CD4-positive, alpha-beta T cell treated with Interferon gamma for 1 hour (primary cell): ENCODE data around the gene PPP4C.
"Not testable (repeated sequence)": the region's sequence is repeated elsewhere in the genome, so short reads cannot be mapped to it uniquely, and the experiment has no call there.

Source experiments
- DNase-seq: peaks from one replicate; pipeline ENCODE4 v3.0.0-alpha.2; 2020

PPP4C gene

DNA sequence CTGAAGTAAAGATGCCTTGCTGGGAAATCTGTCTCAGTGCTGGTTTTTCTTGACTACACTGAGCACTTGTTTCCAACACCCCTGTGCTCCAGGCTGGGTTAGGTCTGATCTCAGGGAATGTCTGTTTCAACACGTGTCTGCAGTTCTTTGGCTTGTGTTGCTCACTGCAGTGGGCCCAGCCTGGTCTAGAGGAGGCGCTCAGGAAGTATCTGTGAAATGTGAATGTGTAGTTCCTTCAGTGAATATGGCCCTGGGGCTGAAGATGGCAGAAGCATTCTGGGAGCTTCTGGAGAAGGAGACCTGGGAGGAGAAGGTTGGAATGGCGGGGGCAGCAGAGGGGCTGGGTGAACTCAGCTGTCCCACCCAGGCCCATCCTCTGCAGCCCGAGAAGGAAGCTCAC lies 28.3 kb downstream of the PPP4C start:
- no peak for DNase-seq

DNA sequence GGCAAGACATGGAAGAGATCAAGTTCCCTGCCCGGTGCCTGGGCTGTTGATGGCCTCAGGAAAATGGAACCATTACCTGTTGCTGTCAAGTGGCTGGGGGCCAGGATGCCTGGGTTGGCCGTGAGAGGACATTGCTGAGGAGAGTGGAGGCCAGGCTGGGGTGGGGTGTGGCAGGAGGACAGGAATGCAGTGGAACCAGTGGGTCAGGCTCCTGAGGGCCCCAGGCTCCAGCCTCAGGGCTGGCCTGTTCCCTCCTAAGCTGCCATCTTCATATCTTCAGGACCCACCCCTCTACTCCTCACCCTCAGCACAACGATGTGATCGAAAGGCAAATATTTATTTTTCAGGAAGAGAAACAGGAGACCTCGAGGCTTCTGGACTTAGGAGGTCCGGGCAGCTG lies 28.7 kb downstream of the PPP4C start:
- DNase-seq: no peak

DNA sequence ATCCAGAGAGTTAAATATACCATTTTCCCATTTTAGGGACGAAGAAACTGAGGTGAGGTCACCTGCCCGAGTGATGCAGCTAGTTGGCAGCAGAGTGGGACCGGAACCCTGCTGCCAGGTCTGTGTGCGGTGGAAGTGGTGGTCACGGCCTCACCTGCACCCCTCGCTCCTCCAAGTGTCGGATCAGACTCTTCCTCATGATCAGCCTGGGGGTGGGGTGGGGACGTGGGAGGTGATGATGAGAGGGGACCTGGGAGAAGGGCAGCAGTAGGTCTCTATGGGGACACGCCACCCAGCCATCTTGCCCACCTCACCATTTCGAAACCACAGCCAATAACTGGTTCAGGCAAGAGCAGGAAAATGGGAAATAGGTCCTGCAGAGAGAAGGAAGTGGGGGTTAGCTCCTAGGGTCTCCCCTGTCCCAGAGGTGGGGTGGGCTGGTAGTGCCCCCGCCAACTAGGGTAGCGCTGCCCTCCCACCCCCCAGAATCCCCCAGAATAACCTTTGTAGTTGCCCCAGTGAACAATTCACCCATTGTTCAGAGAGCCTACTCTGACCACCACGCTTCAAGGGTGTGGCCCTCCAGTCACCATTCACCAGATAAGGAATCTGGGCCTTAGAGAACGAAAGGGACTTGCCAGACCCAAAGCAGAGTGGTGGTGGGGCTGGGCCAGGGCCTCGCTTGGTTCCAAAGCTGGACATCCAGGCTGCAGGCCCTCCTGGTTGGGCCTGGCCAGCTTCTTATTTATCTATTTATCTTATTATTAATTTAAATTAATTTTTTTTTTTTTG lies 32.5 kb downstream of the PPP4C start:
- no peak for DNase-seq

DNA sequence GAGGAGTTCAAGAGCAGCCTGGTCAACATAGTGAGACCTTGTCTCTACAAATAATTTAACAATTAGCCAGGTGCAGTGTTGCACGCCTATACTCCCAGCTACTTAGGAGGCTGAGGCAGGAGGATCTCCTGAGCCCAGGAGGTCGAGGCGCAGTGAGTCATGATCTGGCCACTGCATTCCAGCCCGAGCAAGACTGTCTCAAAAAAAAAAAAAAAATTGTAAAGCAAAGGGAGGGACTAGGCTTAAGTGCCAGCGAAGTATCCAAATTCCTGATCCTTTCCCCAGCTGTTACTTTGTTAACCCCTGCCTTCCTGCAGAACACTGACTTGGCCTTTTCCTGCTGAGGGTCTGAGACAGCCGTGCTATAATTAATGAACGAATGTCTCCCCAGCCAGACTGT lies 34.9 kb downstream of the PPP4C start:
- no peak for DNase-seq

DNA sequence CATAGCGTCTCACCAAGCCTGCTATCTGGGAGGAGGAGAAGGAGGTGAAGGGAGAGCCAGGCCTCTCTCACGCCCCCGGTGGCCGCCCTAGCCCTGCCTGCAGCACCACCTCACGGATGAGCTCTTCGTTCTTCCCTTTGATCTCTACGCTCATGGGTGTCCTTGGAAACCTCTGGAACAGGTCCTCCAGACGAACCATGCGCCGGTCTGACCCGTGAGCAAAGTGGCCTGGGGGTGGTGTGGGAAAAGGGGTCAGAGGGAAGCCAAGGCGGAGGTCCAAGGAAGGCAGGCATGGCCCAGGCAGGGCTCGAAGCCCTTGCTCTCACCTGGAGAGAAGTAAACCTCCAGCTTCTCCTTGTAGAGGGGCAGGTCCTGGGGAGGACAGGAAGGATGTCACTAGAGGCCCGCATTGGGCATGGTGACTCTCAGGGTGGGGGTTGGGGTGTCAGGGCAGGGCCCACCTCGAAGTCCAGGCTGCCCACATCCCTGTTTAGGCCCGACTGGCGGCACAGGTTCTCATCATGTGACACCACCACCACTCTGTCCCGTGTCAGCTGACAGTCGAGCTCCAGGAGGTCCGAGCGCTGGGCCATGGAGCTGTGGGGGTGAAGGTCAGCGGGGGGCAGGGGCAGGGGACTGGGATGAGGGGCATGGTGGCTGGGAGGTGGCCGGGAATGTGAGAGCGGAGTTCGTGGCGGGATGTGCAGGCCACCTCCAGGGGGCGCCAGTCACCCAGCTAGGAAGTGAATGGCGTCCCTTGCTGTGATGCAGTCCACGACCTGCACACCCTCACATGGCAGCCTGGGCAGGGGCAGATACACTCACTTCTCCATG lies 36.6 kb downstream of the PPP4C start:
- DNase-seq: peak; percentile 37

DNA sequence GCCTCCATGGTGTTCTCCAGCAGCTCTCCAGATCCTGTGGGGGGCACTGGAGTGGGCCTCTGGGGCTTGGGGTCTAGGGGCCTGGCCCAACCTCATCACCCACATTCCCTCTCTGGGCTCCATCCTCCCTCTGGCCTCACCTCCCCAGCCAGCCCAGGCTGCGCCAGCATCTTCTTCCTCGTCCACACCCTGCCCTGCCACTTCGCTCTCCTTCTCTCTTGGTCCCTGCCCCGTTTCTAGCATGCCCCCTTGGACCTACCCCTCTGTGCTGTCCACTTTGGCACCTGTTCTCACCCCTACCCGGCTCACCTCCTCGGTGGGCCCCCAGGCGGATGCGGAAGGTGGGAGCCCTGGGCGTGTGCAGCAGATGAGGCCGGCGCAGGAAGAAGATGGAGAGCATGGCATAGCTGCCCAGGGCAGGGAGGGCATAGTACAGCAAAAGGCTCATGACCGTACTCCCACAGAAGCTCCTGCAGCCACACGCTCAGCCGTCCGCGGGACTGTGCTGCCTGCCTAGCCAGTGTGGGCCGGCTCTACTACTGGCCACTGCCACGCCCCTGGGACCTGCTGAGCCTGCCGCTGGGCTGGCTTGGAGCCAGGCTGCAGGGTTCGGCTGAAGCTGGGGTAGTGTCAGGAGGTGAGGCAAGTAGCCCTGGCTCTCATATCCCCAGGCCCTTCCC lies 37.4 kb downstream of the PPP4C start, which contains the start of gene GDPD3:
GDPD3 (minus strand) TSS at position 507 of the 680 bp plus-strand sequence; CDS start at position 448, 59 bp downstream.
- DNase-seq: no peak

DNA sequence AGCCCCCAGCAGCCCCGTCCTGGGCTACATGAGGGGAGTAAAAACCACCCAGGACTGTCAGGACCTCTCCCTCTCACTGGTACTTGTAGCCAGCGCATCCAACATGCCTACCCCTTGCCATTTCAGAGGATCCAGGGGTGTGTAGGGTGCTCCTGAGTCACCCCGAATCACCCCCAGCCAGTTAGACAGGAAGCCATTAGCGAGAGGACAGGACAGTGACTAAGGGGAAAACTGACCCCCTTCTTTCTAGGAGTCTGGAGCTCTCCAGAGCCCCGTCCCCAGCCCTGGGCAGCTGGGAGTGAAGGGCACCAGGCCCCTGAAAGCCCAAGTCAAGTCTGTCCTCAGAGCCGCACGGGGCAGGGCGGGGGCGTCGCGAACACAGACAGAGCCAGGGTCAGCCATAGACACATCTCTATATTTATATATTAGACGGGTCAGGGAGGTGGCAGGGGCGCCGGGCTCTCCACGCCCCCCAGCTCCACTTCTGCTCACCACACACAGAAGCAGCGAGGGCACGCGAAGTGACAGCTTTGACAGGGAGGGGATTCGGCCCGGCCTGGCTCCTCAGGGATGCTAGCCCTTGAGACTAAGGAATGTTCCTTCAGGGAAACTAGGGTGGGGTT lies 38.0 kb downstream of the PPP4C start:
- DNase-seq: no peak

DNA sequence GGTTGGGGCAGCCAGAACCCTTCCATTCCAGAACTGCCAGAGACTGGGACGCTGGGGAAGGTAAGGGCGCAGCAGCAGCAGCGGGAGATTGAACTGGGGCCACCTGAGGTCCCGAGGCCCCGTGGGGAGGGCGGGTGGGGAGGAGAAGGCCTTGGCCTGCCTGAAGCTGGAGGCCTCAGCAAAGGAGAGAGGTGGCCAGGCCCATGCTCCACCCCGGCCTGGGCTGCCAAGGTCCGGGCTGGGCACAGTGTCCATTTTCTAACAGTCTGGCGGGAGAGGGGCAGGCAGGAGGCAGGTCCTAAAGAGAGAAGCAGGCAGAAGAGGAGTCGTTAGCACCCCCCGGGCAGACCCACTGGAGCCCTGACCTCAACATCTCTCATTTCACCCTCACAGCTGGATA lies 38.6 kb downstream of the PPP4C start:
- DNase-seq: no peak

DNA sequence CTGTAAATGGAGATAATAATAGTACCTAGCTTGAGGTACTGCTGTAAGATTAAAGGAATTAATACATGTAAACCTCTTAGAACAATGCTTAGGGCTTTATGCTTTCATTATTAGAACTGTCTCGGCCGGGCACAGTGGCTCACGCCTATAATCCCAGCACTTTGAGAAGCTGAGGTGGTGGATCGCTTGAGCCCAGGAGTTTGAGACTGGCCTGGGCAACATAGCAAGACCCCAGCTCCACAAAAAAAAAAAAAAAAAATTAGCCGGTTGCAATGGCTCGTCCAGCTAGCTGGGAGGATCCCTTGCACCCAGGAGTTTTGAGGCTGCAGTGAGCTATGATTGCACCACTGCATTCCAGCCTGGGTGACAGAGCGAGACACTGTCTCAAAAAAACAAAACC lies 39.0 kb downstream of the PPP4C start:
- DNase-seq: not testable (repeated sequence)

DNA sequence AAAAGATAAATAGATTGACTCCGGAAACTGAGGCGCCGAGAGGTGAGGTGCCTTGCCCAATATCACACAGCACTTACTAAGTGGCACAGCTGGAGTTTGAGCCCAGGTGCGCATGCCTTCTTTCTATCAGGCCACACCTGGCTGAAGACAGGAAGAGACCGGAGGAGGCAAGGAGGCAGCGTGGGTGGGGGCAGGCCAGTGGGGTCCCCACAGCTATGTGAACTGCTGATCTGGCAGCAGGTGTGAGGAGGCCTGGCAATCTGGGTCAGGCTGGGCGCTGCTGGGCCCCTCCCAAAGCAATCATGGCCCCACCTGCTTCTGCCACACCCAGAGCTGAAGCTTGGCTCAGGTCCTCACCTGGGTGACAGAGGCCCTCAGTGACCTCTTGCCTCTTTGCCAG lies 39.4 kb downstream of the PPP4C start:
- no peak for DNase-seq

DNA sequence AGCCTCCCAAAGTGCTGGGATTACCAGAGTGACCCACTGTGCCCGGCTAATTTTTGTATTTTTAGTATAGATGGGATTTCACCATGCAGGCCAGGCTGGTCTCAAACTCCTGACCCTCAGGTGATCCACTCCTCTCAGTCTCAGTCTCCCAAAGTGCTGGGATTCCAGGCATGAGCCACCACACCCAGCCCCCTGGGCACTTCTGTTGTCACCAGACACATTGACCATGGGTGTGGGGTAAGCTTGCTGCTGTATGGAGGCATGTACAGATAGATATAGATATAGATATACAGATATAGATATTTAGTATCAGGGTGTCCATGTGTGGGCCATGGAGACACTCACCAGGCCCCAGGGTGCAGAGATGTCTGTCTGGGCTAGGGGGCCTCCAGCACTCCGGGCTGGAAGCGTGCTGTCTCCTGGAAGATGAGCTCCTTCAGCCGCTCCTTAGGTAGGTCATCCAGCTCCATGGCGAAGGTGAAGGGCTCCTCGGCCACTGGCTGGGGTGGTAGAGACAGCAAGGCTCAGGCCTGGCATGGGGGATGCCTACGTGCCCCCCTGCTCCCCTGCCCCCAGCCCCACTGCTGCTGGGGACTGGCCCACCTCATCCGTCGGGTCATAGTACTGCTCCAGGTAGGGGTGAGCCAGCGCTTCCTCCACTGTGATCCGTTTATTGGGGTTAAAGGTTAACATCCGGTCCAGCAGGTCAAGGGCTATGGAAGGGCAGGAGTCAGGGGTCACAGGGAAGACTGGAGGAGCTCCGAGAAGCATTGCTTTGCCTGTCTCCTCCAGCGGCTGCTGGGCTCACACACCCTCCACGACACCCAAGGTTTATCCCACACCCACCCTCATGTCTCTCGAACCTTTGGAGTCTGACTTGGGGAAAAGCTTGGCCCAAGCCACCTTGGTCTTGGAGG lies 40.8 kb downstream of the PPP4C start:
- no peak for DNase-seq

DNA sequence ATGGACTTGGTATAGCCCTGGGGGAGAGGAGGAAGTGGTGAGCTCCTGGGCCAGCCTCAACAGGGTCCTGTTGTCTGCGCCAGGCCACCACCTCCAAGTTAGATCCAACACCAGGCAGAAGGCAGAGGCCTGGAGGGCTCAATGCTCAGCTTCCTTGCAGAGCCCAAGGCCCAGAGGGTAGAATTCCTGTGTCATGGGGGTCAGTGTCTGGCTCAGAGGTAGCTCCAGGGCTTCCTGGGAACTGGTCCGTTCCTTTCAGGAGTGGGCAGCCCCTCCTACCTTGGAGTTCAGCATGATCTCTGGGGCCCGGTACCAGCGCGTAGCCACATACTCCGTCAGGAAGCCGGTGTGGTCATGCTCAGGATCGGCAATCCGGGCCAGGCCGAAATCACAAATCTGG lies 42.0 kb downstream of the PPP4C start:
- DNase-seq: no peak

DNA sequence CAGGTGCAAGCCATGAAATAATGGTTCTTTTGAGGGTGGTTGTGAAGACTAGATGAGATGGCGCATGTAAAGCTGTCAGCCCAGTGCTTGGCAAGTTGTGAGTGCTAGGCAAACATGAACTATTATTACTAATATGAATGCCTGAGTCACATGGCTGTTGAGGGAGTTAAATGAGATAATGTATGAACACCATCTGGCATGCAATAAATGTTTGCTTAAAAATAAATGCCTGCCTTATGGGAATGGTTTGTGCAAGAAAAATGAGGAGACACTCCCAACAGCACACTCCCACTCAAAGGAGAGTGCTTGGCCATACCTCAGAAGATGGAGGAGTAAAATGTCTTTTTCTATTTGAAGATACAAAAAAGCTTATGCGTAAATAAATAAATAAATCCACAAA lies 43.6 kb downstream of the PPP4C start:
- no peak for DNase-seq

DNA sequence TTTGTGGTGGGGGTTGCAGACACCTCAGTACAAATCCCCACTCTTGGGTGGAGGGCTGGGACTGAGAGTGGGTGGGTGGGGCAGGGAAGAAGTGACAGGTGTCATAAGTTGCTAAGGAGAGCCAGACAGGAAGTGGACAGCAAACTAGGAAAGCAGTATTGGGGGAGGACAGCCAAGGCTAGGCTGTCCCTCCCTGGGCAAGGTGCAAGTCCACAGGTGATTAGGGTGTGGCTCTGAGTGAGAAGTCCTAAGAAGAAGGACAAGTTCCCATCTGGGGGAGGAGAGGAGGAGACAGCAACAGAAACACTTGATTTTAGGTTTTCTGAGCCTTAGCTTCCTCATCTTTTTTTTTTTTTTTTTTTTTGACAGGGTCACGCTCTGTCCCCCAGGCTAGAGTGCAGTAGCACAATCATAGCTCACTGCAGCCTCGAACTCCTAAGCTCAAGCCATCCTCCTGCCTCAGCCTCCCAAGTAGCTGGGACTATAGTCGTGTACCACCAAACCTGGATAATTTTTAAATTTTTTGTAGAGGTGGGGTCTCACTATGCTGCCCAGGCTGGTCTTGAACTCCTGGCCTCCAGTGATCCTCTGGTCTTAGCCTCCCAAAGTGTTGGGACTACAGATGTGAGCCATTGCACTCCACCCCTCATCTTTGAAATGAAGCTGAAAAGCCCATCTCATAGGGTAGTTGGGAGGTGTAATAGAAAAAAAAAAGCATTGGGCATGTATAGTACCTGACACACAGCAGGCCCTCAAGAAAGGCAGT lies 44.7 kb downstream of the PPP4C start:
- no peak for DNase-seq

DNA sequence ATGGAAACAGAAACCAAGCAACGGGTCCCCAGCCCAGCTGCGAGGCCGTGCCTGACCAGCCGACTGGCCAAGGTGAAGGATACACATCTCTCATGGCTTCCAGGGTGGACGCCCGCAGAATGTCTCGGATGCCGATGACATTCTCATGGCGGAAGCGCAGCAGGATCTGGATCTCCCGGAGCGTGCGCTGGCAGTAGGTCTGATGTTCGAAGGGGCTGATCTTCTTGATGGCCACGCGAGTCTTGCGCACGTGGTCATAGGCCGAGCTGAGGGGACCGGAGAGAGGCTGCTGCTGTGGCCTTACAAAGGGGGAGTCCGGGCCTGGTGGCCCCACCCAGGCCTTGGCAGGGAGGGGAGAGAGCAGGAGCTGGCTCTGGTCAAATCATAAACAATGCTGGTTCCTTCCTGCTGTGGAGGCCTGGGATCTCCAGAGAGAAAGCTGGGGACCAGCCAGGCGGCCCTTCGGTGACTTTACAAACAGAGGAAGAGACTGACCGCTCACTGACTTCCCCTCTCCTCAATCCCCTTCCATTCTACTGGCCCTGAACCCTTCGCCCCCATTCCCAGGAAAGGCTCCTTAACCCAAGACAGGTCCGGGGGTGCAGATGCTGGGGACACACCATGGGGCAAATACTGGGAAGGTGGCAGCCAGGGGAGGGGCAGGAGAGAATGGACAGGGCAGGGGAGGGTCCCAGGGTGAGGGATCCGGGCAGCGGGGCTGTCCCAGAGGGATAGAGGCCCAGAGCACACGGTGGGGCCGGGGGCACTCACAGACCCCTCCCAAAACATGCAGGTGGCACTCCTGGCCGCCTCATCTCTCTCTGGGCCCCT lies 46.2 kb downstream of the PPP4C start:
- no peak for DNase-seq

DNA sequence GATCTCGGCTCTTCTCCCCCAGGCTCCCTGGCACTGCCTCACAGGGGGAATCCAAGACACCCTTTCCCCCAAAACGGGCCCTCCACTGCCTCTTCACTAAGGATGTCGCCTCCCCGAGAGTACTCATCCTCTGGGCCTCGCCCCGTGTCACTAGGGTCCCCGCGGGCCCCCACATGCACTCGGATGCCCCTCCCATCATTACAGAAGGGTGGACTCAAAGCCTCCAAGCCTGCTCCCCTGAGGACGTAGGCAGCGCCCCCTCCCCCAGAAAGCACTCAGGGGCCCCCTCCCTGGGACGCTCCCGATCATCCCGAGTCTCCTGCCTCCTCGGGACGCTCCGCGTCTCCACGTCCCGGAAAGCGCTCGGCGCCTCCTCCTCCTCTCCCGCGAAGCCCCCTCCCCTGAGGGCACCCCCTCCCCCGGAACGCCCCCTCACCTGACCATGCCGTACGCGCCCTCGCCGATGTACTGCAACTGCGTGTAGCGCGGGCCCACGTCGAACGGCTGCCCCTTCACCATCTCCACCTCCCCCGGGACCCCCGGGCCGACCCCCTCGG lies 46.9 kb downstream of the PPP4C start:
- DNase-seq: no peak

DNA sequence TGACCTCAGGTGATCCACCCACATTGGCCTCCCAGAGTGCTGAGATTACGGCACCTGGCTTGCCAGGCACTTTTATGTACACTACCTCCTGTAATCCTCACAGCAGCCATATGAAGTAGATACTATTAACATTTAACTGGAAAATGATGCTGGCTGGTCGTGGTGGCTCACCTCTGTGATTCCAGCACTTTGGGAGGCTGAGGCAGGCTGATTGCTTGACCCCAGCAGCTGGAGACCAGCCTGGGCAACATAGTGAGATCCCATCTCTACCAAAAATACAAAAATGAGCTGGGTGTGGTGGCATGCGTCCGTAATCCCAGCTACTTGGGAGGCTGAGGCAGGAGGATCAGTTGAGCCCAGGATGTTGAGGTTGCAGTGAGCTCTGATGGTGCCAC lies 49.2 kb downstream of the PPP4C start:
- no peak for DNase-seq

DNA sequence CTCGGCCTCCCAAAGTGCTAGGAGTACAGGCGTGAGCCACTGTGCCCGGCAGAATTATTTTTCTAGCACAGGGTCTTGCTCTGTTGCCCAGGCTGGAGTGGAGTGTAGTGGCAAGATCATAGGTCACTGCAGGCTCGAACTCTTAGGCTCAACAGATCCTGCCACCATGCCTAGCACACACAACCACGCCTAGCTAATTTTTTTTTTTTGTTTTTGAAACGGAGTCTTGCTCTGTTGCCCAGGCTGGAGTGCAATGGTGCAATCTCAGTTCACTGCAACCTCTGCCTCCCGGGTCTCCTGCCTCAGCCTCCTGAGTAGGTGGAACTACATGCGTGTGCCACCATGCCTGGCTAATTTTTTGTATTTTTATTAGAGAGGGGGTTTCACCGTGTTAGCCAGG lies 49.9 kb downstream of the PPP4C start:
- not testable (repeated sequence) for DNase-seq

DNA sequence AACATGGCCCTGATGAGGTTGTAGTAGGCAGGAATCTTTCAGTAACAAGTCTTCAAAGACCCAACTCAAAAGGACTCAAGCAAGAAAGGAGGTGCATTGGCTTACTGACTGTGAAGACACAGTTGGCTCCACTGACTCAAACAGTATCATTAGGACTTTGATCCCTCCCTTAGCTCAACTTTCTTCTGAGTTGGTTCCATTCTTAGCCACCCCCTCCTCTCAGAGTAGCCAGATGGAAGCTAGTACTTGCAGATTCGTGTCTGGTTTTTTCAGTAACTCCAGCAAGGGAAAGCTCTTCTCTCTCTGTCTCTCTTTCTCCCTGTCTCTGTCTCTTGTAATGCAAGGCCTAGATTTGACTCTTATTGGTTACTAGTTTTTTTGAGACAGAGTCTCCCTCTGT lies 52.2 kb downstream of the PPP4C start:
- DNase-seq: no peak
